ELF-1 (cell line): Measurements from ENCODE around the gene GCC1.
"Not testable (repeated sequence)": the region's sequence is repeated elsewhere in the genome, so short reads cannot be mapped to it uniquely, and the experiment has no call there.

Experiments used
- DNase-seq: peaks from one replicate; pipeline ENCODE4 v3.0.0-alpha.2; 2016; ENCODE audit warnings: low read depth, low spot score

The GCC1 gene

GRCh38 chr7:127588697-127589482 is 3.5 kb upstream of the GCC1 start:
- DNase-seq, result peak; percentile 80

GRCh38 chr7:127588019-127588696 is 2.8 kb upstream of the GCC1 start, which contains the start of gene ARF5:
Gene ARF5 (plus strand): TSS chr7:127588411. CDS start chr7:127588499, 88 bp downstream.
- peak; percentile 78 for DNase-seq

- no peak for DNase-seq
These were observed 2.2 kb upstream of the GCC1 start for GRCh38 chr7:127587663-127588018.

GRCh38 chr7:127586346-127586745 is 950 bp upstream of the GCC1 start:
- DNase-seq, result no peak

- no peak for DNase-seq
These were observed 750 bp downstream of the GCC1 start for GRCh38 chr7:127584648-127585043.

GRCh38 chr7:127582361-127582760 is 3.0 kb downstream of the GCC1 start:
- no peak for DNase-seq

- DNase-seq, result no peak
These were observed 3.7 kb downstream of the GCC1 start for GRCh38 chr7:127581716-127582115.

GRCh38 chr7:127580612-127581011 is 4.8 kb downstream of the GCC1 start:
- DNase-seq, result no peak

- DNase-seq, result no peak
These were observed 6.6 kb downstream of the GCC1 start for GRCh38 chr7:127578711-127579275.

- no peak for DNase-seq
These were observed 7.2 kb downstream of the GCC1 start for GRCh38 chr7:127578036-127578684.

- no peak for DNase-seq
These were observed 13.5 kb downstream of the GCC1 start for GRCh38 chr7:127571741-127572505.

- not testable (repeated sequence) for DNase-seq
These were observed 17.4 kb downstream of the GCC1 start for GRCh38 chr7:127568034-127568433.

- DNase-seq, result no peak
These were observed 19.2 kb downstream of the GCC1 start for GRCh38 chr7:127566242-127566641.

- no peak for DNase-seq
These were observed 27.6 kb downstream of the GCC1 start for GRCh38 chr7:127557803-127558202.

GRCh38 chr7:127556404-127556803 is 29.0 kb downstream of the GCC1 start:
- DNase-seq, result no peak

- no peak for DNase-seq
These were observed 33.5 kb downstream of the GCC1 start for GRCh38 chr7:127551941-127552340.

GRCh38 chr7:127550247-127550646 is 35.1 kb downstream of the GCC1 start:
- DNase-seq, result no peak

- no peak for DNase-seq
These were observed 39.1 kb downstream of the GCC1 start for GRCh38 chr7:127546313-127546712.

GRCh38 chr7:127541548-127541947 is 43.8 kb downstream of the GCC1 start:
- no peak for DNase-seq

- not testable (repeated sequence) for DNase-seq
These were observed 44.9 kb downstream of the GCC1 start for GRCh38 chr7:127540461-127540860.

GRCh38 chr7:127539116-127539515 is 46.3 kb downstream of the GCC1 start:
- no peak for DNase-seq

GRCh38 chr7:127536741-127537140 is 48.7 kb downstream of the GCC1 start:
- DNase-seq, result peak; percentile 23
